ENCODE measurements around the gene NR2C1.

The NR2C1 gene

GRCh38 chr12:95115641-95116040 lies 42.2 kb upstream of the NR2C1 start:
- TF ChIP-seq ZBTB7A (IDR thresholded peaks at IDR 0.05; ENCODE audit: low read depth): no peak
- no peak for TF ChIP-seq CREB1 (IDR thresholded peaks at IDR 0.05; ENCODE audit: low read depth)
- no peak for TF ChIP-seq TEAD4 (IDR thresholded peaks at IDR 0.05)
- TF ChIP-seq TCF12 (IDR thresholded peaks at IDR 0.05; ENCODE audit: low read depth): no peak
- TF ChIP-seq MAX (IDR thresholded peaks at IDR 0.05): no peak
- no peak for TF ChIP-seq RAD21 (IDR thresholded peaks at IDR 0.05; ENCODE audit: low read depth)
- no peak for TF ChIP-seq FOXM1 (IDR thresholded peaks at IDR 0.05; ENCODE audit: borderline replicate concordance, low read depth)
- TF ChIP-seq YY1 (IDR thresholded peaks at IDR 0.05; ENCODE audit: low read depth): no peak
- TF ChIP-seq, protein P1, sequence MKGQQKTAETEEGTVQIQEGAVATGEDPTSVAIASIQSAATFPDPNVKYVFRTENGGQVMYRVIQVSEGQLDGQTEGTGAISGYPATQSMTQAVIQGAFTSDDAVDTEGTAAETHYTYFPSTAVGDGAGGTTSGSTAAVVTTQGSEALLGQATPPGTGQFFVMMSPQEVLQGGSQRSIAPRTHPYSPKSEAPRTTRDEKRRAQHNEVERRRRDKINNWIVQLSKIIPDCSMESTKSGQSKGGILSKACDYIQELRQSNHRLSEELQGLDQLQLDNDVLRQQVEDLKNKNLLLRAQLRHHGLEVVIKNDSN (IDR thresholded peaks at IDR 0.05): no peak
- TF ChIP-seq, protein P2, sequence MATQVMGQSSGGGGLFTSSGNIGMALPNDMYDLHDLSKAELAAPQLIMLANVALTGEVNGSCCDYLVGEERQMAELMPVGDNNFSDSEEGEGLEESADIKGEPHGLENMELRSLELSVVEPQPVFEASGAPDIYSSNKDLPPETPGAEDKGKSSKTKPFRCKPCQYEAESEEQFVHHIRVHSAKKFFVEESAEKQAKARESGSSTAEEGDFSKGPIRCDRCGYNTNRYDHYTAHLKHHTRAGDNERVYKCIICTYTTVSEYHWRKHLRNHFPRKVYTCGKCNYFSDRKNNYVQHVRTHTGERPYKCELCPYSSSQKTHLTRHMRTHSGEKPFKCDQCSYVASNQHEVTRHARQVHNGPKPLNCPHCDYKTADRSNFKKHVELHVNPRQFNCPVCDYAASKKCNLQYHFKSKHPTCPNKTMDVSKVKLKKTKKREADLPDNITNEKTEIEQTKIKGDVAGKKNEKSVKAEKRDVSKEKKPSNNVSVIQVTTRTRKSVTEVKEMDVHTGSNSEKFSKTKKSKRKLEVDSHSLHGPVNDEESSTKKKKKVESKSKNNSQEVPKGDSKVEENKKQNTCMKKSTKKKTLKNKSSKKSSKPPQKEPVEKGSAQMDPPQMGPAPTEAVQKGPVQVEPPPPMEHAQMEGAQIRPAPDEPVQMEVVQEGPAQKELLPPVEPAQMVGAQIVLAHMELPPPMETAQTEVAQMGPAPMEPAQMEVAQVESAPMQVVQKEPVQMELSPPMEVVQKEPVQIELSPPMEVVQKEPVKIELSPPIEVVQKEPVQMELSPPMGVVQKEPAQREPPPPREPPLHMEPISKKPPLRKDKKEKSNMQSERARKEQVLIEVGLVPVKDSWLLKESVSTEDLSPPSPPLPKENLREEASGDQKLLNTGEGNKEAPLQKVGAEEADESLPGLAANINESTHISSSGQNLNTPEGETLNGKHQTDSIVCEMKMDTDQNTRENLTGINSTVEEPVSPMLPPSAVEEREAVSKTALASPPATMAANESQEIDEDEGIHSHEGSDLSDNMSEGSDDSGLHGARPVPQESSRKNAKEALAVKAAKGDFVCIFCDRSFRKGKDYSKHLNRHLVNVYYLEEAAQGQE (IDR thresholded peaks at IDR 0.05; ENCODE audit: low read depth): no peak
- no peak for TF ChIP-seq TAF1 (IDR thresholded peaks at IDR 0.05; ENCODE audit: low read depth)

DNA sequence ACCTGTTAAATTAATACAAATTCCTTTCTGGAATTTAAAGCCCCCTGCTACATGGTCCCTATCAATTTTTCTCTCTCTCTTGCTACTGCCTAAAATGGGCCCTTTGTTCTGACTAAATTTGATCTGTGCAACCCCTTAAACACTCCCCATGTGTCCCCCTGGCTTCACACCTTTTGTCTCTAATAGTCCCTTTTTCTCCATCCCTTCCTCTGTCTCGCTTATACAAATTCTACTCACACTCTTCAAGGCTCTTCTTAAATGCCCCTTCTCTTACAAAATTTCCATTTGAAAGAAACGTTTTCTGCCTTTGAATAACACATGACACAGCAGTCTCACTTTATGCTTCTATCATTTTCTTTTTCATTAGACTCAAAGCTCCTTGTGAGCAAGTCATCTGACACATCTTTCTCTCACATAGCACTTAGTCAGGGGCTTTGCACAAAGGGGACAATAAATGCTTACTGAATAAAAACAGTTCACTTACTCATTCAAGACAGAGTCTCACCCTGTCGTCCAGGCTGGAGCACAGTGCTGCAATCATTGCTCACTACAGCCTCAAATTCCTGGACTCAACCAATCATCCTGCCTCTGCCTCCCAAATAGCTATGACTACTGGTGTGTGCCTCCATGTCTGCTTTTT lies 41.5 kb upstream of the NR2C1 start:
- TF ChIP-seq, protein P1 (IDR thresholded peaks at IDR 0.05): no peak
- TF ChIP-seq YY1 (IDR thresholded peaks at IDR 0.05; ENCODE audit: low read depth) (no peak), CREB1 (IDR thresholded peaks at IDR 0.05; ENCODE audit: low read depth) (no peak), CEBPB (IDR thresholded peaks at IDR 0.05) (no peak), TCF12 (IDR thresholded peaks at IDR 0.05; ENCODE audit: low read depth) (no peak), EP300 (IDR thresholded peaks at IDR 0.05; ENCODE audit: borderline replicate concordance) (no peak)

DNA sequence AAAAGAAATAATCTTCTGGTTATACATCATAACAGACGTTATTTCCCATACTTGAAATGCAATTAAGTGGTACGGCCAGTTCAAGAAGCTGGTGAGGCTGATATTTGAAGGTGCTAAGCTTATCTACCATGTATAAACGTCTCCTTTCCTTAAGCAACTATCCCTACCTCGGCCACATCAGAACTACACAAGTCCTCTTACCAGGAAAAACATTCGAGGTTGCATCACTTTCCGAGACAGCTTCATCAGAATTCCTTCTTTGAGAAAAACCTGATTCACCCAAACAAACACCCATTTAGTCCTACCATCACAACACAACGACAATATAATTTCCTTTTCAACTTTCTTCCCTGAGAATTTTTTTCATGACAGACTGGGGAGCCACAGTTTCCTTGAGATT lies 33.9 kb upstream of the NR2C1 start:
- TF ChIP-seq MAX (IDR thresholded peaks at IDR 0.05) (no peak), NFIC (IDR thresholded peaks at IDR 0.05) (no peak), TAF1 (IDR thresholded peaks at IDR 0.05; ENCODE audit: low read depth) (no peak), RAD21 (IDR thresholded peaks at IDR 0.05; ENCODE audit: low read depth) (no peak), ZBTB7A (IDR thresholded peaks at IDR 0.05; ENCODE audit: low read depth) (no peak), CEBPB (IDR thresholded peaks at IDR 0.05) (no peak), YY1 (IDR thresholded peaks at IDR 0.05; ENCODE audit: low read depth) (no peak), EGR1 (IDR thresholded peaks at IDR 0.05) (no peak), FOXM1 (IDR thresholded peaks at IDR 0.05; ENCODE audit: borderline replicate concordance, low read depth) (no peak), TEAD4 (IDR thresholded peaks at IDR 0.05) (no peak), TCF12 (IDR thresholded peaks at IDR 0.05; ENCODE audit: low read depth) (no peak), CREB1 (IDR thresholded peaks at IDR 0.05; ENCODE audit: low read depth) (no peak), EP300 (IDR thresholded peaks at IDR 0.05; ENCODE audit: borderline replicate concordance) (no peak)
- TF ChIP-seq, protein P1 (IDR thresholded peaks at IDR 0.05): no peak
- TF ChIP-seq, protein P2 (IDR thresholded peaks at IDR 0.05; ENCODE audit: low read depth): no peak

DNA sequence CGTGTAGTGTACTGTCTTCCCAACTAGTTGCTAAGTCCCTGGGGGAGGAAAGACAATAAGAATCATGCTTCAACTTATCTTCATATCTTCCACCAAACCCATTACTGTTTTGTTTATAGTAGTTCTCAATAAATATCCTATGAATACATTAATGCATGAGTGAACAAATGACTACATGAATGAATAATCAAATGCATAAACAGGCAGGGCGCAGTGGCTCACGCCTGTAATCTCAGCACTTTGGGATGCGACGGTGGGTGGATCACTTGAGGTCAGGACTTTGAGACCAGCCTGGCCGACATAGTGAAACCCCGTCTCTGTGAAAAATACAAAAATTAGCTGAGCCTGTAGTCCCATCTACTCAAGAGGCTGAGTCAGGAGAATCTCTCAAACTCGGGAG lies 32.1 kb upstream of the NR2C1 start:
- no peak for TF ChIP-seq MAX (IDR thresholded peaks at IDR 0.05)
- no peak for TF ChIP-seq ZBTB7A (IDR thresholded peaks at IDR 0.05; ENCODE audit: low read depth)
- TF ChIP-seq, protein P2 (IDR thresholded peaks at IDR 0.05; ENCODE audit: low read depth): no peak
- no peak for TF ChIP-seq TCF12 (IDR thresholded peaks at IDR 0.05; ENCODE audit: low read depth)
- TF ChIP-seq NFIC (IDR thresholded peaks at IDR 0.05): no peak
- TF ChIP-seq EGR1 (IDR thresholded peaks at IDR 0.05): no peak
- TF ChIP-seq TAF1 (IDR thresholded peaks at IDR 0.05; ENCODE audit: low read depth): no peak
- TF ChIP-seq FOXM1 (IDR thresholded peaks at IDR 0.05; ENCODE audit: borderline replicate concordance, low read depth): no peak
- TF ChIP-seq EP300 (IDR thresholded peaks at IDR 0.05; ENCODE audit: borderline replicate concordance): no peak
- TF ChIP-seq CREB1 (IDR thresholded peaks at IDR 0.05; ENCODE audit: low read depth): no peak
- TF ChIP-seq TEAD4 (IDR thresholded peaks at IDR 0.05): no peak
- TF ChIP-seq, protein P1 (IDR thresholded peaks at IDR 0.05): no peak
- TF ChIP-seq RAD21 (IDR thresholded peaks at IDR 0.05; ENCODE audit: low read depth): no peak
- TF ChIP-seq YY1 (IDR thresholded peaks at IDR 0.05; ENCODE audit: low read depth): no peak
- no peak for TF ChIP-seq CEBPB (IDR thresholded peaks at IDR 0.05)

All from Ishikawa (cell line).